HEK293 (cell line): ENCODE data around the gene ANXA10.

Experiments used
- CTCF ChIA-PET: fragments of 350-600 bp; formaldehyde crosslinking; extraction: SDS; loops from one replicate; lab custom pipeline; 2021; ENCODE audit warnings: antibody characterized with exemption; lab: Yijun Ruan, JAX
- POLR2A ChIA-PET: fragments of 300-600 bp; formaldehyde crosslinking; extraction: SDS; loops from one replicate; lab custom pipeline; 2020; ENCODE audit warnings: antibody characterized with exemption, inconsistent platforms; lab: Yijun Ruan, JAX
- H3K27ac ChIP-seq: fragments of 200-500 bp; sonication (Bioruptor generic); 2 replicates; pipeline ENCODE4 v1.5.1; 2014; ENCODE audit warnings: low read depth, low read length, control low read depth, inconsistent platforms; ENCODE audit errors: extremely low read depth
- H3K36me3 ChIP-seq, 2 experiments: fragments of 200-500 bp in 1 of 2; sonication (Bioruptor generic) in 1 of 2; 1 replicate in 1 of 2; 2 replicates in 1 of 2; pipeline ENCODE4 v1.5.1; 2014 to 2017; ENCODE audit warnings: inconsistent platforms in 2 of 2, low read length in 2 of 2; ENCODE audit not compliant: control insufficient read depth in 2 of 2, insufficient read depth in 1 of 2
- H3K4me1 ChIP-seq: fragments of 200-500 bp; sonication (Bioruptor generic); 2 replicates; pipeline ENCODE4 v1.5.1; 2014; ENCODE audit warnings: mild to moderate bottlenecking, low read length, inconsistent platforms; ENCODE audit not compliant: control insufficient read depth, insufficient read depth
- H3K4me3 ChIP-seq: 2 replicates; pipeline ENCODE4 v1.5.1; 2011; ENCODE audit warnings: low read depth, mild to moderate bottlenecking, control low read depth, low read length, moderate library complexity
- H3K9me3 ChIP-seq: fragments of 200-500 bp; sonication (Bioruptor generic); 2 replicates; pipeline ENCODE4 v1.5.1; 2014; ENCODE audit warnings: low read depth, low read length, inconsistent platforms; ENCODE audit not compliant: control insufficient read depth, insufficient read depth
- GLIS1 ChIP-seq: fragments of 450-650 bp; formaldehyde crosslinking; IDR thresholded peaks from 2 replicates; pipeline ENCODE4 v1.5.1; 2016; ENCODE audit warnings: missing biosample characterization, missing genetic modification characterization
- KLF17 ChIP-seq: fragments of 450-650 bp; formaldehyde crosslinking; IDR thresholded peaks from 2 replicates; pipeline ENCODE4 v1.5.1; 2016; ENCODE audit warnings: missing biosample characterization, missing genetic modification characterization
- KLF9 ChIP-seq: fragments of 450-650 bp; formaldehyde crosslinking; IDR thresholded peaks from 2 replicates; pipeline ENCODE4 v1.5.1; 2016; ENCODE audit warnings: missing biosample characterization, missing genetic modification characterization, low read depth
- PATZ1 ChIP-seq: fragments of 450-650 bp; formaldehyde crosslinking; IDR thresholded peaks from 2 replicates; pipeline ENCODE4 v1.5.1; 2016; ENCODE audit warnings: missing biosample characterization, missing genetic modification characterization
- PRDM6 ChIP-seq: fragments of 450-650 bp; formaldehyde crosslinking; IDR thresholded peaks from 2 replicates; pipeline ENCODE4 v1.5.1; 2017; ENCODE audit warnings: missing biosample characterization, missing genetic modification characterization
- SCRT1 ChIP-seq: fragments of 450-650 bp; formaldehyde crosslinking; IDR thresholded peaks from 2 replicates; pipeline ENCODE4 v1.5.1; 2016; ENCODE audit warnings: missing biosample characterization, missing genetic modification characterization, borderline replicate concordance
- ZBTB1 ChIP-seq: fragments of 450-650 bp; formaldehyde crosslinking; IDR thresholded peaks from 2 replicates; pipeline ENCODE4 v1.5.1; 2016; ENCODE audit warnings: missing biosample characterization, missing genetic modification characterization
- ZBTB6 ChIP-seq: fragments of 450-650 bp; formaldehyde crosslinking; IDR thresholded peaks from 2 replicates; pipeline ENCODE4 v1.5.1; 2017; ENCODE audit warnings: missing biosample characterization, missing genetic modification characterization
- ZNF10 ChIP-seq: fragments of 450-650 bp; formaldehyde crosslinking; IDR thresholded peaks from 2 replicates; pipeline ENCODE4 v1.5.1; 2017; ENCODE audit warnings: missing biosample characterization, missing genetic modification characterization
- ZNF112 ChIP-seq: fragments of 450-650 bp; formaldehyde crosslinking; IDR thresholded peaks from 2 replicates; pipeline ENCODE4 v1.5.0; 2017; ENCODE audit warnings: missing biosample characterization, missing genetic modification characterization
- ZNF16 ChIP-seq: fragments of 450-650 bp; formaldehyde crosslinking; IDR thresholded peaks from 2 replicates; pipeline ENCODE4 v1.5.1; 2016; ENCODE audit warnings: low read depth, missing biosample characterization, missing genetic modification characterization
- ZNF239 ChIP-seq: fragments of 450-650 bp; formaldehyde crosslinking; IDR thresholded peaks from 2 replicates; pipeline ENCODE4 v1.5.1; 2016; ENCODE audit warnings: missing biosample characterization, missing genetic modification characterization
- ZNF391 ChIP-seq: fragments of 450-650 bp; formaldehyde crosslinking; IDR thresholded peaks from 2 replicates; pipeline ENCODE4 v1.5.1; 2016; ENCODE audit warnings: low read depth, missing biosample characterization, missing genetic modification characterization, borderline replicate concordance
- ZNF426 ChIP-seq: fragments of 450-650 bp; formaldehyde crosslinking; IDR thresholded peaks from 2 replicates; pipeline ENCODE4 v1.5.1; 2017; ENCODE audit warnings: missing biosample characterization, missing genetic modification characterization, mild to moderate bottlenecking, inconsistent platforms, moderate library complexity
- ZNF48 ChIP-seq: fragments of 450-650 bp; formaldehyde crosslinking; IDR thresholded peaks from 2 replicates; pipeline ENCODE4 v1.5.1; 2016; ENCODE audit warnings: missing biosample characterization, missing genetic modification characterization
- ZNF561 ChIP-seq: fragments of 450-650 bp; IDR thresholded peaks from 2 replicates; pipeline ENCODE4 v1.5.1; 2018; ENCODE audit warnings: missing biosample characterization, missing genetic modification characterization, borderline replicate concordance
- ZNF580 ChIP-seq: fragments of 450-650 bp; formaldehyde crosslinking; IDR thresholded peaks from 2 replicates; pipeline ENCODE4 v1.5.1; 2016; ENCODE audit warnings: missing biosample characterization, missing genetic modification characterization
- ZNF677 ChIP-seq: fragments of 450-650 bp; IDR thresholded peaks from 2 replicates; pipeline ENCODE4 v1.5.0; 2018; ENCODE audit warnings: missing biosample characterization, mild to moderate bottlenecking, missing genetic modification characterization, moderate library complexity
- ZNF747 ChIP-seq: fragments of 450-650 bp; formaldehyde crosslinking; IDR thresholded peaks from 2 replicates; pipeline ENCODE4 v1.5.1; 2016; ENCODE audit warnings: missing biosample characterization, missing genetic modification characterization
- ZNF791 ChIP-seq: fragments of 450-650 bp; formaldehyde crosslinking; IDR thresholded peaks from 2 replicates; pipeline ENCODE4 v1.5.1; 2016; ENCODE audit warnings: missing biosample characterization, missing genetic modification characterization

The ANXA10 gene

GRCh38 chr4:168120811-168121210 lies 28.5 kb downstream of the ANXA10 start:
- Histone ChIP-seq H3K36me3 (no peaks in the 10 kb centered on the region), H3K27ac (no peak overlapping the region), H3K9me3 (no peaks in the 10 kb centered on the region)
- TF ChIP-seq ZNF426: no peak
- TF ChIP-seq, all 188 proteins: peak for 0
- Histone ChIP-seq H3K4me1 (no peaks in the 10 kb centered on the region), H3K4me3 (no peak overlapping the region)
- POLR2A ChIA-PET: no interaction called here
- CTCF ChIA-PET: no interaction called here

- H3K4me3 ChIP-seq: no peak overlapping the region
- H3K9me3 ChIP-seq: no peaks in the 10 kb centered on the region
- H3K27ac ChIP-seq: no peak overlapping the region
- H3K36me3 ChIP-seq: no peaks in the 10 kb centered on the region
- ChIA-PET POLR2A (no interaction called here), CTCF (interaction anchor here (0.6 kb wide), 1 partner anchor 1961 kb away, joined by 3 read pairs; no protein-coding TSS in a partner anchor)
- no peak for TF ChIP-seq ZBTB6 (tag by site-specific recombination)
- TF ChIP-seq ZBTB1 (tag by site-specific recombination): no peak
- TF ChIP-seq KLF17 (tag by site-specific recombination): no peak
- TF ChIP-seq ZNF791 (tag by site-specific recombination): no peak
- TF ChIP-seq ZNF677 (tag by site-specific recombination): no peak
- no peak for TF ChIP-seq ZNF239 (tag by site-specific recombination)
- TF ChIP-seq ZNF580 (tag by site-specific recombination): no peak
- TF ChIP-seq ZNF112 (tag by site-specific recombination): no peak
- TF ChIP-seq KLF9: no peak
- no peak for TF ChIP-seq SCRT1 (tag by site-specific recombination)
- TF ChIP-seq GLIS1 (tag by site-specific recombination): no peak
- no peak for TF ChIP-seq ZNF48 (tag by site-specific recombination)
- no peak for TF ChIP-seq PRDM6
- no peak for TF ChIP-seq ZNF561 (tag by site-specific recombination)
- TF ChIP-seq ZNF747 (tag by site-specific recombination): no peak
- TF ChIP-seq PATZ1: no peak
- no peak for TF ChIP-seq ZNF16
- TF ChIP-seq ZNF391: no peak
- no peak for TF ChIP-seq ZNF10 (tag by site-specific recombination)
- no peaks in the 10 kb centered on the region for H3K4me1 ChIP-seq
These were observed 31.8 kb downstream of the ANXA10 start for GRCh38 chr4:168124008-168124641.
